ENCODE measurements around the gene MEIS2. TPM values are rescaled to one million over a fixed set of nuclear protein-coding genes. Genes with fewer than 3 reads are reported as not detected.

The MEIS2 gene
- total RNA-seq, result 35.4 and 51.0 TPM in 2 replicates

DNA sequence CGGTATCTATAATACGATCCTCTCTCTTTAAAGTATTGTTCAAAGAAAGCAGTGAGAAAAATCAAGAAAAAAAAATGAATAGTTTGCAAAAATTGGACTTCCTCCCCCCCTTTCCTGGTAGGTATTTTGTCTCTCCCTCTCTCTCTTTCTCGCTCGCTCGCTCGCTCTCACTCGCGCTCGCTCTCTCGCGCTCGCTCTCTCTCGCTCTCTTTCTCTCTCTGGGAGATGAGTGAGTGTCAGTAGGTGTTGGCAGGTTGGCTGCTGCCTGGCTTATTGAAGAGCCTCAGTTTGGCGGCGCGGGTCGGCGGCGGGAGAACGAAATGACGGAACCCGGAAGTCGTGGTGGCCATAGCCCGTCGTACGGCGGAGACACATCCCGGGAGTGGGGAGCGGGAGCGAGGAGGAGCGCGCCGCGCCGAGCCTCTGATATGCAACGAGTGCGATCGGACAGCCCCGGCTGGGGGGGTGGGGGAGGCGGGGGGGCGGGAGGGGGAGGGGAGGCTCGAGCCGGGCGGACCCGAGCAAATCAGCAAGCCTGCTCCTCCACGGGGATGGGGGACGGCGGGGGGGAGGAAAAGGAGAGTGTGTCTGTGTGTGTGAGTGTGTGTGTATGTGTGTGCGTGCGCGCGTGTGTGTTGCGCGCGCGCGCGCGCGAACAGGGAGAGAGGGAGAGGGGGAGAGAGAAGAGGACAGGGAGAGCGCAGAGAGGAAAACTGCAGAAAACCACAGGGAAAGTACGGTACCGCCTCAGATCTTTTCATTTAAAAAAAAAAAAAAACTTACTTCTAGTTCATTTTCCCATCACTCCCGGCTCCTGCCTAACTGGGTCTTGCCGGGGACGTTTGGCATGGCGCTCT lies at the start of gene MEIS2:
Gene MEIS2 (minus strand): TSS at position 441 of the 857 bp plus-strand sequence. CDS start 1,083 bp downstream, outside the sequence.

